Central memory CD8-positive, alpha-beta T cell (primary cell): ENCODE measurements around the gene MN1.

Source experiments
- ATAC-seq: fragments of 150-1000 bp; cut with Tn5 transposase; replicated peaks from 2 replicates; pipeline ENCODE4 v1.10.0; 2022; ENCODE audit warnings: mild to moderate bottlenecking, moderate FRiP score, moderate number of reproducible peaks; ENCODE audit not compliant: poor library complexity, severe bottlenecking; ENCODE audit errors: extremely low read depth
- DNase-seq, 2 donors: peaks; one replicate each; pipeline ENCODE4 v3.0.0; 2021; ENCODE audit warnings: low spot score in 2 of 2
- H3K27ac Mint-ChIP-seq: one replicate; pipeline ENCODE4 v1.8.0; 2022; ENCODE audit warnings: low read depth, mild to moderate bottlenecking, moderate library complexity, mixed read lengths
- H3K27me3 Mint-ChIP-seq: one replicate; pipeline ENCODE4 v1.8.0; 2022; ENCODE audit warnings: mixed read lengths
- H3K36me3 Mint-ChIP-seq: one replicate; pipeline ENCODE4 v1.8.0; 2022; ENCODE audit warnings: mild to moderate bottlenecking, moderate library complexity, mixed read lengths; ENCODE audit not compliant: insufficient read depth
- H3K4me1 Mint-ChIP-seq: one replicate; pipeline ENCODE4 v1.8.0; 2022; ENCODE audit warnings: mixed read lengths
- H3K4me3 Mint-ChIP-seq: one replicate; pipeline ENCODE4 v1.8.0; 2022; ENCODE audit warnings: mild to moderate bottlenecking, moderate library complexity, mixed read lengths
- H3K9me3 Mint-ChIP-seq: one replicate; pipeline ENCODE4 v1.8.0; 2022; ENCODE audit warnings: mixed read lengths

Gene MN1

GRCh38 chr22:27801202-27801615, 347 bp downstream of the MN1 start:
- Mint-ChIP-seq H3K4me1 (peaks cover 22% of the 10 kb centered on the region), H3K36me3 (no peaks in the 10 kb centered on the region), H3K4me3 (peak overlapping the region; percentile 83), H3K9me3 (no peaks in the 10 kb centered on the region), H3K27me3 (peaks cover 21% of the 10 kb centered on the region), H3K27ac (no peak overlapping the region)
- ATAC-seq (peak; percentile 38), DNase-seq (no peak)

- ATAC-seq (no peak), DNase-seq (no peak)
- Mint-ChIP-seq H3K9me3 (no peaks in the 10 kb centered on the region), H3K27ac (no peak overlapping the region), H3K4me1 (peaks cover 20% of the 10 kb centered on the region), H3K36me3 (no peaks in the 10 kb centered on the region), H3K4me3 (peak overlapping the region; percentile 83), H3K27me3 (peaks cover 19% of the 10 kb centered on the region)
Measured at GRCh38 chr22:27800250-27801201, 1.0 kb downstream of the MN1 start.

- ATAC-seq, result no peak
- Mint-ChIP-seq H3K4me3 (no peak overlapping the region), H3K4me1 (peaks cover 13% of the 10 kb centered on the region), H3K27me3 (peaks cover 16% of the 10 kb centered on the region), H3K36me3 (no peaks in the 10 kb centered on the region), H3K27ac (no peak overlapping the region), H3K9me3 (no peaks in the 10 kb centered on the region)
- DNase-seq, result no peak
Measured at GRCh38 chr22:27799827-27800249, 1.7 kb downstream of the MN1 start.

- DNase-seq (no peak), ATAC-seq (no peak)
- Mint-ChIP-seq H3K9me3 (no peaks in the 10 kb centered on the region), H3K4me1 (peaks cover 8% of the 10 kb centered on the region), H3K27me3 (peaks cover 9% of the 10 kb centered on the region), H3K4me3 (peak overlapping the region; percentile 62), H3K27ac (no peak overlapping the region), H3K36me3 (no peaks in the 10 kb centered on the region)
Measured at GRCh38 chr22:27799015-27799826, 2.3 kb downstream of the MN1 start.

- Mint-ChIP-seq H3K27ac (no peak overlapping the region), H3K4me3 (peak overlapping the region; percentile 62), H3K4me1 (peaks cover 8% of the 10 kb centered on the region), H3K9me3 (no peaks in the 10 kb centered on the region), H3K36me3 (no peaks in the 10 kb centered on the region), H3K27me3 (peaks cover 9% of the 10 kb centered on the region)
- DNase-seq, result no peak
- no peak for ATAC-seq
Measured at GRCh38 chr22:27798511-27799014, 3.0 kb downstream of the MN1 start.

GRCh38 chr22:27797520-27798391, 3.8 kb downstream of the MN1 start:
- ATAC-seq (no peak), DNase-seq (no peak)
- no peak overlapping the region for H3K4me3 Mint-ChIP-seq
- H3K27me3 Mint-ChIP-seq, result peaks cover 9% of the 10 kb centered on the region
- H3K36me3 Mint-ChIP-seq, result no peaks in the 10 kb centered on the region
- no peaks in the 10 kb centered on the region for H3K9me3 Mint-ChIP-seq
- H3K27ac Mint-ChIP-seq, result no peak overlapping the region
- peaks cover 7% of the 10 kb centered on the region for H3K4me1 Mint-ChIP-seq

GRCh38 chr22:27796829-27797519, 4.6 kb downstream of the MN1 start:
- no peaks in the 10 kb centered on the region for H3K36me3 Mint-ChIP-seq
- no peak overlapping the region for H3K27ac Mint-ChIP-seq
- no peaks in the 10 kb centered on the region for H3K4me1 Mint-ChIP-seq
- DNase-seq, result no peak
- no peak overlapping the region for H3K4me3 Mint-ChIP-seq
- no peaks in the 10 kb centered on the region for H3K9me3 Mint-ChIP-seq
- H3K27me3 Mint-ChIP-seq, result peaks cover 9% of the 10 kb centered on the region
- ATAC-seq, result no peak

- DNase-seq (no peak), ATAC-seq (no peak)
- H3K36me3 Mint-ChIP-seq, result no peaks in the 10 kb centered on the region
- no peaks in the 10 kb centered on the region for H3K9me3 Mint-ChIP-seq
- peaks cover 16% of the 10 kb centered on the region for H3K27me3 Mint-ChIP-seq
- no peaks in the 10 kb centered on the region for H3K4me1 Mint-ChIP-seq
- H3K4me3 Mint-ChIP-seq, result no peak overlapping the region
- H3K27ac Mint-ChIP-seq, result no peak overlapping the region
Measured at GRCh38 chr22:27795696-27796517, 5.6 kb downstream of the MN1 start.

GRCh38 chr22:27795053-27795452, 6.5 kb downstream of the MN1 start:
- peaks cover 17% of the 10 kb centered on the region for H3K27me3 Mint-ChIP-seq

GRCh38 chr22:27794226-27794625, 7.3 kb downstream of the MN1 start:
- DNase-seq (no peak), ATAC-seq (no peak)
- H3K4me3 Mint-ChIP-seq, result no peak overlapping the region
- H3K27ac Mint-ChIP-seq, result no peak overlapping the region
- H3K4me1 Mint-ChIP-seq, result no peaks in the 10 kb centered on the region
- peaks cover 21% of the 10 kb centered on the region for H3K27me3 Mint-ChIP-seq
- H3K9me3 Mint-ChIP-seq, result no peaks in the 10 kb centered on the region
- H3K36me3 Mint-ChIP-seq, result no peaks in the 10 kb centered on the region

More at GRCh38 chr22:27795053-27795452, 6.5 kb downstream of the MN1 start:
- Mint-ChIP-seq H3K27ac (no peak overlapping the region), H3K4me1 (no peaks in the 10 kb centered on the region), H3K4me3 (no peak overlapping the region), H3K9me3 (no peaks in the 10 kb centered on the region), H3K36me3 (no peaks in the 10 kb centered on the region)
- no peak for DNase-seq
- ATAC-seq, result no peak

- H3K4me1 Mint-ChIP-seq, result no peaks in the 10 kb centered on the region
- DNase-seq, result no peak
- ATAC-seq, result no peak
Measured at GRCh38 chr22:27793576-27793975, 8.0 kb downstream of the MN1 start.

More at GRCh38 chr22:27793576-27793975, 8.0 kb downstream of the MN1 start:
- H3K36me3 Mint-ChIP-seq, result no peaks in the 10 kb centered on the region
- H3K4me3 Mint-ChIP-seq, result no peak overlapping the region
- H3K27me3 Mint-ChIP-seq, result peaks cover 28% of the 10 kb centered on the region
- H3K9me3 Mint-ChIP-seq, result no peaks in the 10 kb centered on the region
- no peak overlapping the region for H3K27ac Mint-ChIP-seq
